ENCODE measurements around the gene SORCS2. TPM values are rescaled to one million over a fixed set of nuclear protein-coding genes. Genes with fewer than 3 reads are reported as not detected.

The SORCS2 gene
- total RNA-seq, 2 donors from 2014 or later = 0.68 to 0.92 TPM

- TF ChIP-seq CTCF (IDR thresholded peaks at IDR 0.05) = no peak
- ATAC-seq (ENCODE audit: insufficient number of reproducible peaks, low FRiP score, low read depth) = no peak
- H3K27ac ChIP-seq = no peak overlapping the region
- no peaks in the 10 kb centered on the region for H3K27me3 ChIP-seq (replicated peaks; ENCODE audit: insufficient read depth)
- H3K9me3 ChIP-seq = no peaks in the 10 kb centered on the region
- peaks cover 0 to 9% of the 10 kb centered on the region in 2 donors for H3K4me1 ChIP-seq (ENCODE audit: control insufficient read depth in 1 of 2, low read depth in 2 of 2)
- DNase-seq (ENCODE audit: low spot score) = no peak
- no peaks in the 10 kb centered on the region for H3K36me3 ChIP-seq
- no peak overlapping the region for H3K4me3 ChIP-seq
Observed at GRCh38 chr4:7415927-7416686, 223.8 kb downstream of the SORCS2 start.

GRCh38 chr4:7416745-7417432, 224.6 kb downstream of the SORCS2 start:
- no peak for ATAC-seq (ENCODE audit: insufficient number of reproducible peaks, low FRiP score, low read depth)
- no peaks in the 10 kb centered on the region for H3K27me3 ChIP-seq (replicated peaks; ENCODE audit: insufficient read depth)
- H3K36me3 ChIP-seq = no peaks in the 10 kb centered on the region
- no peak for DNase-seq (ENCODE audit: low spot score)
- no peaks in the 10 kb centered on the region for H3K9me3 ChIP-seq
- no peak overlapping the region for H3K4me3 ChIP-seq
- no peak for TF ChIP-seq CTCF (IDR thresholded peaks at IDR 0.05)
- no peak overlapping the region for H3K27ac ChIP-seq
- peaks cover 0 to 6% of the 10 kb centered on the region in 2 donors for H3K4me1 ChIP-seq (ENCODE audit: control insufficient read depth in 1 of 2, low read depth in 2 of 2)

GRCh38 chr4:7417639-7418038, 225.3 kb downstream of the SORCS2 start:
- no peak for TF ChIP-seq CTCF (IDR thresholded peaks at IDR 0.05)
- no peaks in the 10 kb centered on the region for H3K9me3 ChIP-seq
- H3K36me3 ChIP-seq = no peaks in the 10 kb centered on the region
- H3K27me3 ChIP-seq (replicated peaks; ENCODE audit: insufficient read depth) = no peaks in the 10 kb centered on the region
- no peak overlapping the region for H3K27ac ChIP-seq
- no peak overlapping the region for H3K4me3 ChIP-seq
- H3K4me1 ChIP-seq (ENCODE audit: control insufficient read depth in 1 of 2, low read depth in 2 of 2) = no peaks in the 10 kb centered on the region
- DNase-seq (ENCODE audit: low spot score) = no peak
- no peak for ATAC-seq (ENCODE audit: insufficient number of reproducible peaks, low FRiP score, low read depth)

- no peak for TF ChIP-seq CTCF (IDR thresholded peaks at IDR 0.05)
- Histone ChIP-seq H3K4me1 (ENCODE audit: control insufficient read depth in 1 of 2, low read depth in 2 of 2) (no peaks in the 10 kb centered on the region), H3K27me3 (replicated peaks; ENCODE audit: insufficient read depth) (no peaks in the 10 kb centered on the region), H3K4me3 (no peak overlapping the region), H3K27ac (no peak overlapping the region), H3K9me3 (no peaks in the 10 kb centered on the region), H3K36me3 (no peaks in the 10 kb centered on the region)
- ATAC-seq (ENCODE audit: insufficient number of reproducible peaks, low FRiP score, low read depth) (no peak), DNase-seq (ENCODE audit: low spot score) (no peak)
Observed at GRCh38 chr4:7418131-7418943, 226.0 kb downstream of the SORCS2 start.
